IMR-90 (cell line): ENCODE measurements around the gene MGA. TPM values are rescaled to one million over a fixed set of nuclear protein-coding genes. Genes with fewer than 3 reads are reported as not detected.

ENCODE experiments used
- ATAC-seq: fragments of 200-7000 bp; cut with Tn5 transposase; 2 replicates; pipeline ENCODE4 v1.9.1; 2020; ENCODE audit warnings: low read depth, mild to moderate bottlenecking, moderate library complexity
- BruUV-seq: library from RNA; stranded (reverse); fragments of 400-500 nt; replicated peaks from 2 replicates; lab custom pipeline; 2021; lab: Mats Ljungman, UMichigan
- CTCF ChIA-PET: fragments of 300-600 bp; formaldehyde crosslinking; extraction: SDS; loops from one replicate; lab custom pipeline; 2021; ENCODE audit warnings: antibody characterized with exemption; lab: Yijun Ruan, JAX
- POLR2A ChIA-PET: fragments of 300-600 bp; sonication (Branson Sonifier 250); formaldehyde crosslinking; loops from one replicate; lab custom pipeline; 2022; ENCODE audit warnings: antibody characterized with exemption; ENCODE audit not compliant: unreplicated experiment; lab: Charles Lee
- DNase-seq: peaks from one replicate; pipeline ENCODE4 v3.0.0; 2013
- H2AFZ ChIP-seq: replicated peaks from 2 replicates; pipeline ENCODE3; 2013; ENCODE audit warnings: low read length, mild to moderate bottlenecking; ENCODE audit not compliant: poor library complexity
- H2AK5ac ChIP-seq: 2 replicates; pipeline ENCODE4 v1.6.1; 2013; ENCODE audit warnings: low read depth, low read length, inconsistent platforms
- H2AK9ac ChIP-seq: replicated peaks from 2 replicates; pipeline ENCODE3; 2013; ENCODE audit warnings: mild to moderate bottlenecking, low read depth, low read length, moderate library complexity; ENCODE audit not compliant: poor library complexity
- H2BK120ac ChIP-seq: 2 replicates; pipeline ENCODE4 v1.6.1; 2013; ENCODE audit warnings: low read depth, low read length, inconsistent platforms
- H2BK15ac ChIP-seq: 3 replicates; pipeline ENCODE4 v1.6.1; 2013; ENCODE audit warnings: low read depth, low read length, inconsistent platforms
- H2BK20ac ChIP-seq: 2 replicates; pipeline ENCODE4 v1.6.1; 2013; ENCODE audit warnings: low read depth, mild to moderate bottlenecking, inconsistent platforms, low read length, moderate library complexity
- H2BK5ac ChIP-seq: 2 replicates; pipeline ENCODE4 v1.6.1; 2013; ENCODE audit warnings: mild to moderate bottlenecking, low read depth, low read length, inconsistent platforms; ENCODE audit not compliant: poor library complexity, severe bottlenecking
- H3K14ac ChIP-seq: replicated peaks from 2 replicates; pipeline ENCODE4 v1.6.1; 2013; ENCODE audit warnings: low read depth, low read length, inconsistent platforms
- H3K18ac ChIP-seq: 2 replicates; pipeline ENCODE4 v1.6.1; 2013; ENCODE audit warnings: low read depth, low read length, control low read depth
- H3K23ac ChIP-seq: 2 replicates; pipeline ENCODE4 v1.6.1; 2013; ENCODE audit warnings: low read depth, low read length, inconsistent platforms
- H3K27ac ChIP-seq: 2 replicates; pipeline ENCODE4 v1.5.1; 2013; ENCODE audit warnings: mild to moderate bottlenecking, control low read depth, low read length; ENCODE audit not compliant: insufficient read depth
- H3K27me3 ChIP-seq: 2 replicates; pipeline ENCODE4 v1.6.1; 2013; ENCODE audit warnings: low read length; ENCODE audit not compliant: control insufficient read depth, insufficient read depth
- H3K36me3 ChIP-seq: 2 replicates; pipeline ENCODE4 v1.6.1; 2013; ENCODE audit warnings: low read length, mixed read lengths; ENCODE audit not compliant: control insufficient read depth, insufficient read depth
- H3K4ac ChIP-seq: 2 replicates; pipeline ENCODE4 v1.6.1; 2013; ENCODE audit warnings: low read depth, low read length, inconsistent platforms
- H3K4me1 ChIP-seq: 2 replicates; pipeline ENCODE4 v1.6.1; 2013; ENCODE audit warnings: low read length, mixed read lengths; ENCODE audit not compliant: control insufficient read depth, insufficient read depth
- H3K4me2 ChIP-seq: 2 replicates; pipeline ENCODE4 v1.6.1; 2013; ENCODE audit warnings: low read depth, mild to moderate bottlenecking, control low read depth, low read length, moderate library complexity
- H3K4me3 ChIP-seq: 2 replicates; pipeline ENCODE4 v1.5.1; 2013; ENCODE audit warnings: low read depth, mild to moderate bottlenecking, control low read depth, low read length, moderate library complexity; ENCODE audit not compliant: insufficient read depth
- H3K56ac ChIP-seq: 2 replicates; pipeline ENCODE4 v1.6.1; 2013; ENCODE audit warnings: low read length, inconsistent platforms; ENCODE audit not compliant: insufficient read depth; ENCODE audit errors: extremely low read depth
- H3K79me1 ChIP-seq, 2 experiments: 2 replicates each; pipeline ENCODE4 v1.6.1; 2013; ENCODE audit warnings: low read length in 2 of 2, inconsistent platforms in 1 of 2, low read depth in 1 of 2
- H3K9ac ChIP-seq: 2 replicates; pipeline ENCODE4 v1.6.1; 2013; ENCODE audit warnings: low read depth, low read length, control low read depth
- H3K9me1 ChIP-seq: 2 replicates; pipeline ENCODE4 v1.6.1; 2013; ENCODE audit warnings: low read length, inconsistent platforms; ENCODE audit not compliant: insufficient read depth
- H3K9me3 ChIP-seq: 2 replicates; pipeline ENCODE4 v1.6.1; 2013; ENCODE audit warnings: low read length; ENCODE audit not compliant: control insufficient read depth, insufficient read depth
- H4K20me1 ChIP-seq: 2 replicates; pipeline ENCODE4 v1.6.1; 2013; ENCODE audit warnings: low read length, inconsistent platforms; ENCODE audit not compliant: insufficient read depth
- H4K5ac ChIP-seq: 2 replicates; pipeline ENCODE4 v1.6.1; 2013; ENCODE audit warnings: mild to moderate bottlenecking, low read depth, low read length, control low read depth
- H4K8ac ChIP-seq, 2 experiments: 2 replicates each; pipeline ENCODE4 v1.6.1; 2013; ENCODE audit warnings: low read depth in 2 of 2, low read length in 2 of 2, control low read depth in 1 of 2, inconsistent platforms in 1 of 2
- H4K91ac ChIP-seq: 2 replicates; pipeline ENCODE4 v1.6.1; 2013; ENCODE audit warnings: low read depth, low read length, inconsistent platforms; ENCODE audit not compliant: insufficient read depth
- BHLHE40 ChIP-seq: fragments of 150-350 bp; IDR thresholded peaks from 2 replicates; pipeline ENCODE4 v1.6.1; 2016; ENCODE audit warnings: mild to moderate bottlenecking, low read depth, low read length
- CEBPB ChIP-seq: IDR thresholded peaks from 2 replicates; pipeline ENCODE4 v1.6.1; 2012; ENCODE audit warnings: low read depth, low read length, improper control_type of control experiment
- CHD1 ChIP-seq: IDR thresholded peaks from 2 replicates; pipeline ENCODE4 v1.6.1; 2012; ENCODE audit warnings: low read depth, low read length, improper control_type of control experiment
- FOS ChIP-seq: fragments of 150-350 bp; IDR thresholded peaks from 2 replicates; pipeline ENCODE4 v1.6.1; 2016; ENCODE audit warnings: low read depth, low read length
- MAFK ChIP-seq: IDR thresholded peaks from 2 replicates; pipeline ENCODE4 v1.6.1; 2012; ENCODE audit warnings: low read depth, low read length, improper control_type of control experiment
- MAZ ChIP-seq: IDR thresholded peaks from 2 replicates; pipeline ENCODE4 v1.6.1; 2012; ENCODE audit warnings: low read depth, mild to moderate bottlenecking, low read length, improper control_type of control experiment, moderate library complexity, borderline replicate concordance
- MXI1 ChIP-seq: IDR thresholded peaks from 2 replicates; pipeline ENCODE4 v1.6.1; 2012; ENCODE audit warnings: low read depth, mild to moderate bottlenecking, low read length, moderate library complexity, borderline replicate concordance
- NFE2L2 ChIP-seq: fragments of 150-350 bp; IDR thresholded peaks from 2 replicates; pipeline ENCODE4 v1.6.1; 2016; ENCODE audit warnings: low read depth, mild to moderate bottlenecking, low read length
- POLR2A ChIP-seq: IDR thresholded peaks from 2 replicates; pipeline ENCODE4 v1.6.1; 2012; ENCODE audit warnings: mild to moderate bottlenecking, low read depth, low read length
- RAD21 ChIP-seq: IDR thresholded peaks from 2 replicates; pipeline ENCODE4 v1.6.1; 2012; ENCODE audit warnings: low read length, improper control_type of control experiment
- RCOR1 ChIP-seq: IDR thresholded peaks from 2 replicates; pipeline ENCODE4 v1.6.1; 2012; ENCODE audit warnings: mild to moderate bottlenecking, low read length, improper control_type of control experiment; ENCODE audit not compliant: insufficient replicate concordance
- RFX5 ChIP-seq: IDR thresholded peaks from 2 replicates; pipeline ENCODE4 v1.8.0; 2012; ENCODE audit warnings: low read depth, mild to moderate bottlenecking, low read length, moderate library complexity
- SMC3 ChIP-seq: fragments of 150-350 bp; IDR thresholded peaks from 2 replicates; pipeline ENCODE4 v1.6.1; 2016; ENCODE audit warnings: low read depth, mild to moderate bottlenecking, antibody characterized with exemption, low read length, moderate library complexity
- WGBS, 2 experiments: methylation state at CpG; one replicate each; pipeline versions ENCODE4 v1.1.5 to v1.1.7; 2013; ENCODE audit warnings: missing lambda C conversion rate in 2 of 2; ENCODE audit not compliant: insufficient read length in 1 of 2; ENCODE audit errors: extremely low coverage in 2 of 2; 5-methylcytosine and 5-hydroxymethylcytosine counted together
- dilution Hi-C: fragments of 300-500 bp; cut with HindIII; formaldehyde crosslinking; loops from one replicate; pipeline ENCODE4 v1.14.3; 2018; ENCODE audit warnings: low sequenced_read_pairs; ENCODE audit not compliant: unreplicated experiment
- in situ Hi-C: fragments of 300-500 bp; cut with MboI; formaldehyde crosslinking; loops from 3 replicates; pipeline ENCODE4 v1.14.3; 2019; ENCODE audit warnings: low sequenced_read_pairs, inconsistent platforms, mixed read lengths
- intact Hi-C: fragments of 100-400 bp; cut with micrococcal nuclease; formaldehyde crosslinking; loops from 2 replicates; pipeline ENCODE4 v1.10.0; 2022
- polyA plus RNA-seq, 3 experiments: library from polyadenylated mRNA; depleted of rRNA; stranded (reverse); fragments of >200 nt; gene quantifications; 2 replicates each; pipeline ENCODE4 v1.2.3, GENCODE V29; 2012; ENCODE audit warnings: low replicate concordance in 1 of 3
- total RNA-seq: library from RNA; depleted of rRNA; stranded (reverse); fragments of >200 nt; gene quantifications from 2 replicates; pipeline ENCODE4 v1.2.3, GENCODE V29; 2012
- TF ChIP-seq, protein P1 (sequence below): fragments of 150-350 bp; IDR thresholded peaks from 2 replicates; pipeline ENCODE4 v1.6.1; 2016; ENCODE audit warnings: low read depth, mild to moderate bottlenecking, low read length, moderate library complexity, borderline replicate concordance
- TF ChIP-seq, protein P2 (sequence below): conservative IDR thresholded peaks from 2 replicates; pipeline ENCODE4 v1.5.1; 2012; ENCODE audit warnings: mild to moderate bottlenecking, low read depth, low read length, improper control_type of control experiment
- TF ChIP-seq, protein P3 (sequence below): fragments of 150-350 bp; IDR thresholded peaks from 2 replicates; pipeline ENCODE4 v1.6.1; 2017; ENCODE audit warnings: mild to moderate bottlenecking, antibody characterized with exemption, low read length, low read depth

Gene MGA
- total and polyA plus RNA-seq, 2 of the 4 experiments (the other 2 are of a cell fraction): 3.2 to 38.0 TPM

DNA sequence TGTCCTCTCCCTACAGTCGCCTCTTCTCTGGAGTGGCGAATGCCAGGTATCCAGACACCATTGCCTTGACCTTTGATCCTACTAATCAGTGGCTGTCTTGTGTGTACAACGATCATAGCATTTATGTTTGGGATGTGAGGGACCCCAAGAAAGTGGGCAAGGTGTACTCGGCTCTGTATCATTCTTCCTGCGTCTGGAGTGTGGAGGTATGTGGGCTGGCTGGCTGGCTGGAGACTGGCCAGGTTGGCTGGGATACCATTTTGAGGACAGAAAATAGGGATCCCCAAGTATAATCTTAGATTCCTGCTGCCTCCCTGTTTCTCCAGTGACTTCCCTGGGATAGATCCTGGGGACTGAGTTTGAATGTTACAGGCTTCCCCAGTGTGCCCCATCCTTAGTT is 154.3 kb downstream of the MGA start:
- WGBS, 2 experiments: no CpG with 5 or more reads among the region's 5 CpGs
- Histone ChIP-seq H4K91ac (no peak overlapping the region), H3K18ac (no peak overlapping the region), H3K9me3 (no peaks in the 10 kb centered on the region), H3K9ac (no peak overlapping the region), H3K9me1 (no peaks in the 10 kb centered on the region), H4K20me1 (peaks cover 10% of the 10 kb centered on the region; the same call in 1 of the 2 replicates), H4K8ac (no peak overlapping the region), H3K14ac (no peak overlapping the region), H2BK15ac (no peak overlapping the region), H3K36me3 (peaks cover 47% of the 10 kb centered on the region), H3K56ac (no peak overlapping the region), H3K27me3 (no peaks in the 10 kb centered on the region), H3K79me1 (peaks cover 0 to 26% of the 10 kb centered on the region in 2 experiments; a peak in 2 of 4 replicates), H3K27ac (no peak overlapping the region), H2AK9ac (no peak overlapping the region), H2BK20ac (no peak overlapping the region), H2BK5ac (no peak overlapping the region), H3K4ac (no peak overlapping the region), H3K4me3 (no peak overlapping the region), H2AFZ (no peak overlapping the region), H3K23ac (no peak overlapping the region), H2BK120ac (no peak overlapping the region), H3K4me2 (no peak overlapping the region), H3K4me1 (no peaks in the 10 kb centered on the region), H2AK5ac (no peak overlapping the region), H4K5ac (no peak overlapping the region)
- dilution Hi-C loops (no loop called here), intact Hi-C loops (loop anchor here (5.0 to 10.0 kb wide), 2 partner anchors 117 to 350 kb away; no protein-coding TSS in a partner anchor), in situ Hi-C loops (loop anchor here (5.0 kb wide), 1 partner anchor 42 kb away; the partner anchor contains the start of gene MAPKBP1)
- ATAC-seq (no peak), DNase-seq (no peak)
- no TSS peak for BruUV-seq
- ChIA-PET POLR2A (no interaction called here), CTCF (interaction anchor here (1.1 kb wide), 1 partner anchor 40 kb away, joined by 3 read pairs; the partner anchor contains the start of gene MAPKBP1)
- TF ChIP-seq, protein P1, sequence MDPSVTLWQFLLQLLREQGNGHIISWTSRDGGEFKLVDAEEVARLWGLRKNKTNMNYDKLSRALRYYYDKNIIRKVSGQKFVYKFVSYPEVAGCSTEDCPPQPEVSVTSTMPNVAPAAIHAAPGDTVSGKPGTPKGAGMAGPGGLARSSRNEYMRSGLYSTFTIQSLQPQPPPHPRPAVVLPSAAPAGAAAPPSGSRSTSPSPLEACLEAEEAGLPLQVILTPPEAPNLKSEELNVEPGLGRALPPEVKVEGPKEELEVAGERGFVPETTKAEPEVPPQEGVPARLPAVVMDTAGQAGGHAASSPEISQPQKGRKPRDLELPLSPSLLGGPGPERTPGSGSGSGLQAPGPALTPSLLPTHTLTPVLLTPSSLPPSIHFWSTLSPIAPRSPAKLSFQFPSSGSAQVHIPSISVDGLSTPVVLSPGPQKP: no peak
- no peak for TF ChIP-seq POLR2A
- TF ChIP-seq RFX5: no peak
- no peak for TF ChIP-seq SMC3
- TF ChIP-seq BHLHE40: no peak
- TF ChIP-seq MAFK: no peak
- TF ChIP-seq, protein P2, sequence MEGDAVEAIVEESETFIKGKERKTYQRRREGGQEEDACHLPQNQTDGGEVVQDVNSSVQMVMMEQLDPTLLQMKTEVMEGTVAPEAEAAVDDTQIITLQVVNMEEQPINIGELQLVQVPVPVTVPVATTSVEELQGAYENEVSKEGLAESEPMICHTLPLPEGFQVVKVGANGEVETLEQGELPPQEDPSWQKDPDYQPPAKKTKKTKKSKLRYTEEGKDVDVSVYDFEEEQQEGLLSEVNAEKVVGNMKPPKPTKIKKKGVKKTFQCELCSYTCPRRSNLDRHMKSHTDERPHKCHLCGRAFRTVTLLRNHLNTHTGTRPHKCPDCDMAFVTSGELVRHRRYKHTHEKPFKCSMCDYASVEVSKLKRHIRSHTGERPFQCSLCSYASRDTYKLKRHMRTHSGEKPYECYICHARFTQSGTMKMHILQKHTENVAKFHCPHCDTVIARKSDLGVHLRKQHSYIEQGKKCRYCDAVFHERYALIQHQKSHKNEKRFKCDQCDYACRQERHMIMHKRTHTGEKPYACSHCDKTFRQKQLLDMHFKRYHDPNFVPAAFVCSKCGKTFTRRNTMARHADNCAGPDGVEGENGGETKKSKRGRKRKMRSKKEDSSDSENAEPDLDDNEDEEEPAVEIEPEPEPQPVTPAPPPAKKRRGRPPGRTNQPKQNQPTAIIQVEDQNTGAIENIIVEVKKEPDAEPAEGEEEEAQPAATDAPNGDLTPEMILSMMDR: no peak
- TF ChIP-seq CHD1: no peak
- no peak for TF ChIP-seq CEBPB
- no peak for TF ChIP-seq NFE2L2
- TF ChIP-seq RAD21: no peak
- TF ChIP-seq RCOR1: no peak
- no peak for TF ChIP-seq MAZ
- no peak for TF ChIP-seq FOS
- no peak for TF ChIP-seq MXI1
- TF ChIP-seq, protein P3, sequence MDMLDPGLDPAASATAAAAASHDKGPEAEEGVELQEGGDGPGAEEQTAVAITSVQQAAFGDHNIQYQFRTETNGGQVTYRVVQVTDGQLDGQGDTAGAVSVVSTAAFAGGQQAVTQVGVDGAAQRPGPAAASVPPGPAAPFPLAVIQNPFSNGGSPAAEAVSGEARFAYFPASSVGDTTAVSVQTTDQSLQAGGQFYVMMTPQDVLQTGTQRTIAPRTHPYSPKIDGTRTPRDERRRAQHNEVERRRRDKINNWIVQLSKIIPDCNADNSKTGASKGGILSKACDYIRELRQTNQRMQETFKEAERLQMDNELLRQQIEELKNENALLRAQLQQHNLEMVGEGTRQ: no peak
